ENCODE results near the gene ALK.

- TF ChIP-seq CTCF (conservative IDR thresholded peaks at IDR 0.05; ENCODE audit: low read depth, low read length) (no peak), EZH2 (IDR thresholded peaks at IDR 0.05; ENCODE audit: borderline replicate concordance, low read depth, low read length, poor library complexity, severe bottlenecking) (no peak)
These were observed 584.8 kb downstream of the ALK start for GRCh38 chr2:29336341-29337241.

All from A673 (cell line).